ENCODE results near the gene IDUA. TPM values are rescaled to one million over a fixed set of nuclear protein-coding genes. Genes with fewer than 3 reads are reported as not detected.
A peak's percentile ranks its signal among the peaks of the same experiment; 100 is the strongest.
"Not testable (repeated sequence)": the region's sequence is repeated elsewhere in the genome, so short reads cannot be mapped to it uniquely, and the experiment has no call there.

The IDUA gene
- polyA plus RNA-seq (2011; rRNA removed): 7.5 and 13.2 TPM in 2 replicates
- 3.5 and 5.6 TPM in 2 replicates for polyA minus RNA-seq (2011; rRNA and poly(A)+ RNA removed)

- TF ChIP-seq, protein P1, sequence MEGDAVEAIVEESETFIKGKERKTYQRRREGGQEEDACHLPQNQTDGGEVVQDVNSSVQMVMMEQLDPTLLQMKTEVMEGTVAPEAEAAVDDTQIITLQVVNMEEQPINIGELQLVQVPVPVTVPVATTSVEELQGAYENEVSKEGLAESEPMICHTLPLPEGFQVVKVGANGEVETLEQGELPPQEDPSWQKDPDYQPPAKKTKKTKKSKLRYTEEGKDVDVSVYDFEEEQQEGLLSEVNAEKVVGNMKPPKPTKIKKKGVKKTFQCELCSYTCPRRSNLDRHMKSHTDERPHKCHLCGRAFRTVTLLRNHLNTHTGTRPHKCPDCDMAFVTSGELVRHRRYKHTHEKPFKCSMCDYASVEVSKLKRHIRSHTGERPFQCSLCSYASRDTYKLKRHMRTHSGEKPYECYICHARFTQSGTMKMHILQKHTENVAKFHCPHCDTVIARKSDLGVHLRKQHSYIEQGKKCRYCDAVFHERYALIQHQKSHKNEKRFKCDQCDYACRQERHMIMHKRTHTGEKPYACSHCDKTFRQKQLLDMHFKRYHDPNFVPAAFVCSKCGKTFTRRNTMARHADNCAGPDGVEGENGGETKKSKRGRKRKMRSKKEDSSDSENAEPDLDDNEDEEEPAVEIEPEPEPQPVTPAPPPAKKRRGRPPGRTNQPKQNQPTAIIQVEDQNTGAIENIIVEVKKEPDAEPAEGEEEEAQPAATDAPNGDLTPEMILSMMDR (IDR thresholded peaks at IDR 0.05; ENCODE audit: insufficient read depth, low read depth, low read length): peak; percentile 60
- Histone ChIP-seq H3K36me3 (ENCODE audit: control insufficient read depth, insufficient read depth, low read length) (peaks cover 4% of the 10 kb centered on the region), H3K4me3 (ENCODE audit: low read depth, low read length) (peak within 1 kb of the TSS; percentile 50), H3K27me3 (ENCODE audit: control insufficient read depth, insufficient read depth, low read length) (no peaks in the 10 kb centered on the region)
- ChIA-PET CTCF (interaction anchor here (0.8 to 2.5 kb wide), 7 partner anchors 12 to 301 kb away, joined by 3 to 15 read pairs (median 3); no protein-coding TSS in a partner anchor), POLR2A (interaction anchor here (0.6 kb wide), 1 partner anchor 66 kb away, joined by 7 read pairs; no protein-coding TSS in a partner anchor)
- DNase-seq (ENCODE audit: low read depth): no peak
These were observed at the start of gene IDUA for GRCh38 chr4:986879-987623. IDUA (plus strand) TSS chr4:987044; CDS start chr4:987085, 41 bp downstream.

GRCh38 chr4:939508-939907 is 47.3 kb upstream of the IDUA start:
- CTCF ChIA-PET; H3K4me3 ChIP-seq (ENCODE audit: low read depth, low read length); H3K27me3 ChIP-seq (ENCODE audit: control insufficient read depth, insufficient read depth, low read length); DNase-seq (ENCODE audit: low read depth); H3K36me3 ChIP-seq (ENCODE audit: control insufficient read depth, insufficient read depth, low read length); POLR2A ChIA-PET: not testable (repeated sequence)

DNA sequence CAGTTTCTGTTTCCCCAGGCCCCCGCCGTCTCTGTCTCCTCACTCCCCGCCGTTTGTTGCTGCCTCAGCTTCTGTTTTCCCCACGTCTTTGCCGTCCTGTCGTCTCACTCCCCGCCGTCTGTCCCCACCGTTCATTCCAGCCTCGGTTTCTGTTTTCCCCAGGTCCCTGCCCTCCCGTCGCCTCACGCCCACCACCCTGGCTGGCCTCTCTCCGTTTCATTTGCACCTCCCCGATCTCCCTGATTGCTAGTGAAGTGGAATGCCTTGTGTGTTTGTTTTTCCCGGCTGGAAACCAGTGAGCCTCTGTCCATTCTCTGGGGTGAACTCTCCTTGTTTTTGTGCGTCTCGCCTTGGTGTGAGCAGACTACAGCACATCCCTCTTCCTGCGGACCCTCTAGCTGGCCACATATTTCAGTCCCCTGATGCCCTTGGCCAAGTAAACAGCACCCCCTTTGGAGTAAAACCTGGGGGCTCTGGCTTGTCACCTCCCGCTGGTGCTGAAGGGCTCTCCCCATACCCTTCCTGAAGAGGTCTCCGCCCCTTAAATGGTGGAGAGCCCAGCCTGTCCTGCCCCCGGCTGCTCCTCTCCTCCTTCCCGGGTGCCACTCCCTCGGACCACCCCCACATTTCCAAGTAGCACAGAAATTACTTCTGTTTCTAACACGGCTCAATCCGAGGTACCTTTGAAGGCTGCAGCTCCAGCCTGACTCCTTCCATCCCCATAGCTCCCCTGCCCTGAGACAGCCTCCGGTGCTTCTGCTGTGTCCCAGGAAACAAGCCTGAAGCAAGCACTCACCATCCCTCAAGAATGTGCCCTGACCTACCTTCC is 41.4 kb upstream of the IDUA start:
- DNase-seq (ENCODE audit: low read depth): no peak
- ChIA-PET POLR2A (no interaction called here), CTCF (no interaction called here)
- TF ChIP-seq, protein P1 (IDR thresholded peaks at IDR 0.05; ENCODE audit: insufficient read depth, low read depth, low read length): no peak
- Histone ChIP-seq H3K27me3 (ENCODE audit: control insufficient read depth, insufficient read depth, low read length) (no peaks in the 10 kb centered on the region), H3K4me3 (ENCODE audit: low read depth, low read length) (no peak overlapping the region), H3K36me3 (ENCODE audit: control insufficient read depth, insufficient read depth, low read length) (no peaks in the 10 kb centered on the region)

DNA sequence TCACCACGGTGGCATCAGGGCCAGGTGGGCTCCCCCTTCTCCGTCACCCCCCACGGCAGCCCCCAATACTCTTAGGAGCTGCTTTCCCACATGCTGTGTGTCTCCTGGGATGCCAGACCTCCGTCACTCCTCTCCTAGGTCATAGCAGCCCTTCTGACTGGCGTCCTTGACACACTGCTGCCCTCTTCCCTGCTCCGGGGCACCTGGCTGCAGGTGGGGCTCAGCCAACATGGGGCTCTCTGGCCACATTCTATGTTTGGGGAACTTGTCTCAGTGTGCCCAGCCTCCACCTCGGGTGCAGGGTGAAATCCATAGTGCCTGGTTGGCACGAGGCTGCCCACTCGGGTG is 40.8 kb upstream of the IDUA start:
- Histone ChIP-seq H3K36me3 (ENCODE audit: control insufficient read depth, insufficient read depth, low read length) (no peaks in the 10 kb centered on the region), H3K4me3 (ENCODE audit: low read depth, low read length) (no peak overlapping the region), H3K27me3 (ENCODE audit: control insufficient read depth, insufficient read depth, low read length) (no peaks in the 10 kb centered on the region)
- ChIA-PET CTCF (no interaction called here), POLR2A (no interaction called here)
- TF ChIP-seq, protein P1 (IDR thresholded peaks at IDR 0.05; ENCODE audit: insufficient read depth, low read depth, low read length): no peak
- DNase-seq (ENCODE audit: low read depth): no peak

GRCh38 chr4:946517-947471 is 40.0 kb upstream of the IDUA start:
- TF ChIP-seq, protein P1 (IDR thresholded peaks at IDR 0.05; ENCODE audit: insufficient read depth, low read depth, low read length): no peak
- H3K27me3 ChIP-seq (ENCODE audit: control insufficient read depth, insufficient read depth, low read length): no peaks in the 10 kb centered on the region
- no peaks in the 10 kb centered on the region for H3K36me3 ChIP-seq (ENCODE audit: control insufficient read depth, insufficient read depth, low read length)
- CTCF ChIA-PET: no interaction called here
- H3K4me3 ChIP-seq (ENCODE audit: low read depth, low read length): no peak overlapping the region
- no peak for DNase-seq (ENCODE audit: low read depth)
- POLR2A ChIA-PET: no interaction called here
